ENCODE data around the gene TMEM80.

DNA sequence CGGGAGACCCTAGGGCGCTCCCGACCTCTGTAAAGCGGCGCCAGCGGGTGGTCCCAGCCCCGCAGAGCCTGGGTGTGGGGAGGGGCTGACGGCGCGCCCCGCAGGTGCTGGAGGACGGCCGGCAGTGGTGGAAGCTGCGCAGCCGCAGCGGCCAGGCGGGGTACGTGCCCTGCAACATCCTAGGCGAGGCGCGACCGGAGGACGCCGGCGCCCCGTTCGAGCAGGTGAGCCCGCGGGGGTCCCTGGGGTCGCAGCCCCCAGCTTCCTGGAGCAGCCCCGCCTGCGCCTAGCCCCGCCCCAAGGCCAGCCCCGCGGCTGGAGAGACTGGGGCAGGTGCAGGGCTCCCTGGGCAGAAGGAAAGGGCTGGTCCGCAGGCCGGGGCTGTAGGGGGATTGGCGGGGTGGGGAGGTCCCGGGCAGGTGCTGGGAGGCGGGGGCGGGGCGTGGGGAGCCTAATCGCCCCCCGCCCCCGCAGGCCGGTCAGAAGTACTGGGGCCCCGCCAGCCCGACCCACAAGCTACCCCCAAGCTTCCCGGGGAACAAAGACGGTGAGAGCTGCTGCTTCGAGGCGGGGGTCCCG, 30.1 kb downstream of the TMEM80 start:
- TF ChIP-seq, protein P1, sequence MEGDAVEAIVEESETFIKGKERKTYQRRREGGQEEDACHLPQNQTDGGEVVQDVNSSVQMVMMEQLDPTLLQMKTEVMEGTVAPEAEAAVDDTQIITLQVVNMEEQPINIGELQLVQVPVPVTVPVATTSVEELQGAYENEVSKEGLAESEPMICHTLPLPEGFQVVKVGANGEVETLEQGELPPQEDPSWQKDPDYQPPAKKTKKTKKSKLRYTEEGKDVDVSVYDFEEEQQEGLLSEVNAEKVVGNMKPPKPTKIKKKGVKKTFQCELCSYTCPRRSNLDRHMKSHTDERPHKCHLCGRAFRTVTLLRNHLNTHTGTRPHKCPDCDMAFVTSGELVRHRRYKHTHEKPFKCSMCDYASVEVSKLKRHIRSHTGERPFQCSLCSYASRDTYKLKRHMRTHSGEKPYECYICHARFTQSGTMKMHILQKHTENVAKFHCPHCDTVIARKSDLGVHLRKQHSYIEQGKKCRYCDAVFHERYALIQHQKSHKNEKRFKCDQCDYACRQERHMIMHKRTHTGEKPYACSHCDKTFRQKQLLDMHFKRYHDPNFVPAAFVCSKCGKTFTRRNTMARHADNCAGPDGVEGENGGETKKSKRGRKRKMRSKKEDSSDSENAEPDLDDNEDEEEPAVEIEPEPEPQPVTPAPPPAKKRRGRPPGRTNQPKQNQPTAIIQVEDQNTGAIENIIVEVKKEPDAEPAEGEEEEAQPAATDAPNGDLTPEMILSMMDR (conservative IDR thresholded peaks at IDR 0.05; ENCODE audit: low read depth in 2 of 2): no peak
- TF ChIP-seq NANOG (IDR thresholded peaks at IDR 0.05; ENCODE audit: borderline replicate concordance): no peak
- TF ChIP-seq, protein P2, sequence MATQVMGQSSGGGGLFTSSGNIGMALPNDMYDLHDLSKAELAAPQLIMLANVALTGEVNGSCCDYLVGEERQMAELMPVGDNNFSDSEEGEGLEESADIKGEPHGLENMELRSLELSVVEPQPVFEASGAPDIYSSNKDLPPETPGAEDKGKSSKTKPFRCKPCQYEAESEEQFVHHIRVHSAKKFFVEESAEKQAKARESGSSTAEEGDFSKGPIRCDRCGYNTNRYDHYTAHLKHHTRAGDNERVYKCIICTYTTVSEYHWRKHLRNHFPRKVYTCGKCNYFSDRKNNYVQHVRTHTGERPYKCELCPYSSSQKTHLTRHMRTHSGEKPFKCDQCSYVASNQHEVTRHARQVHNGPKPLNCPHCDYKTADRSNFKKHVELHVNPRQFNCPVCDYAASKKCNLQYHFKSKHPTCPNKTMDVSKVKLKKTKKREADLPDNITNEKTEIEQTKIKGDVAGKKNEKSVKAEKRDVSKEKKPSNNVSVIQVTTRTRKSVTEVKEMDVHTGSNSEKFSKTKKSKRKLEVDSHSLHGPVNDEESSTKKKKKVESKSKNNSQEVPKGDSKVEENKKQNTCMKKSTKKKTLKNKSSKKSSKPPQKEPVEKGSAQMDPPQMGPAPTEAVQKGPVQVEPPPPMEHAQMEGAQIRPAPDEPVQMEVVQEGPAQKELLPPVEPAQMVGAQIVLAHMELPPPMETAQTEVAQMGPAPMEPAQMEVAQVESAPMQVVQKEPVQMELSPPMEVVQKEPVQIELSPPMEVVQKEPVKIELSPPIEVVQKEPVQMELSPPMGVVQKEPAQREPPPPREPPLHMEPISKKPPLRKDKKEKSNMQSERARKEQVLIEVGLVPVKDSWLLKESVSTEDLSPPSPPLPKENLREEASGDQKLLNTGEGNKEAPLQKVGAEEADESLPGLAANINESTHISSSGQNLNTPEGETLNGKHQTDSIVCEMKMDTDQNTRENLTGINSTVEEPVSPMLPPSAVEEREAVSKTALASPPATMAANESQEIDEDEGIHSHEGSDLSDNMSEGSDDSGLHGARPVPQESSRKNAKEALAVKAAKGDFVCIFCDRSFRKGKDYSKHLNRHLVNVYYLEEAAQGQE (IDR thresholded peaks at IDR 0.05; ENCODE audit: unreplicated experiment): no peak
